ENCODE data around the gene ERN1.

The ERN1 gene

DNA sequence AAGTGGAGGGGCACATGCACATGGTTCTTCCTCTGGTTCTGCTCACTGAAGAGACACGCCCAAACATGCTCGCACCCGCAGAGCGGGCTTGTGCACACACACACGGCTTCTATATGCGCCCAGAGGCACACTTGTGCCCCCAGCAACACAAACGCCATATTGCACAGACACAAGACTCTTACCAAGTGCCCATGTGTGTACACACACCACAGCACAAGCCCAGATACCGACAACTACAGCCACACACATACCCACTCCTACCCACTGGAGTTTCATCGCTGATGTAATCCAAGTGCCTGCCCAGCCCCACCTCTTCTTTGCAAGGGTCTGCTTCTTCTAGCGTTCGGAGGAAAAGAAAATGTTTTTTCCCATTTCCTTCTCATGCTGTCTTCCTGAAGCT lies 138.3 kb downstream of the ERN1 start:
- no peak for DNase-seq (ENCODE audit: low read depth in 2 of 3, low spot score in 2 of 3)

DNA sequence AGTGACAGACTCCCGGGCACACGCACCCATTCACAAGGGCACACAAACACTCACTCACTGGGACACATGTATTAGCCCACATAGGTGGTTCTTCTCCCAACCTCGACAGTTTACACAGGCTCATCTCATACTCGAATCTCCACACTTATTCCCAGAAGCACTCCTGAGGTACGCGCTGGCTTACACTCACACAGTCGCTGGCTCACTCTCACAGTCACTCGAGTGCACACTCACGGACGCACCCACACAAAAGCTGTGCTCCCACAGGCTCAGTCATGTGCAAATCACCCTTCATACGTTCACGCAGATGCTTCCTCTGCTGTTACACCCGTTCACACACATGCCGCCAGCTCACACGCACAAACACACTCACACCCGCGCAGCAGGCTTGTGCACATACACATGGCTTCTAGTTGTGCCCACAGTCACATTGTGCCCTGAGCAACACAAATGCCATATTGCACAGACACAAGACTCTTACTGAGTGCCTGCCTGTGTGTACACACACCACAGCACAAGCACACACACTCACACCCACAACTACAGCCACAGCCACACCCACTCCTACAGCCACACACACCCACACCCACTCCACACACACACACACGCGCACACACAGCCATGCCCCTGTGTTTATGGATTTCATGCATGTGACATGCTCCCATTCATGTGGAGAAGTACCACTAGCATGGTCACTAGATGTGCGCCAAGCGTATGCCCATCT lies 140.2 kb downstream of the ERN1 start:
- no peak for DNase-seq (ENCODE audit: low read depth in 2 of 3, low spot score in 2 of 3)
